Right ventricle myocardium inferior (tissue), 1 donor: Measurements from ENCODE around the gene GARRE1. TPM values are rescaled to one million over a fixed set of nuclear protein-coding genes. Genes with fewer than 3 reads are reported as not detected.
A peak's percentile ranks its signal among the peaks of the same experiment; 100 is the strongest.
"Not testable (repeated sequence)": the region's sequence is repeated elsewhere in the genome, so short reads cannot be mapped to it uniquely, and the experiment has no call there.

ENCODE experiments used
- ATAC-seq: fragments of 200-7000 bp; cut with Tn5 transposase; one replicate; pipeline ENCODE4 v1.9.1; 2020; ENCODE audit warnings: mild to moderate bottlenecking, moderate library complexity
- DNase-seq: peaks from one replicate; pipeline ENCODE4 v3.0.0; 2021; ENCODE audit errors: missing footprints
- intact Hi-C: fragments of 100-400 bp; cut with DNase I; formaldehyde crosslinking; loops from one replicate; pipeline ENCODE4 v1.11.0; 2022
- total RNA-seq: library from RNA; stranded (reverse); fragmentation: NEBNext Ultra II Directional; extraction: Animal tissue kit (Norgen Biotek cat#: 25700); gene quantifications from one replicate; pipeline ENCODE4 v1.2.1, GENCODE V29; 2021
- donor health status: DM: no; HTN: yes; CAD: no; lungs with severe emphysema.

Gene GARRE1
- total RNA-seq, 1 donor from 2014 or later, result 16.3 TPM

GRCh38 chr19:34229721-34230120 lies 24.6 kb upstream of the GARRE1 start:
- DNase-seq (no peak), ATAC-seq (no peak)
- intact Hi-C loops, result no loop called here

- ATAC-seq (no peak), DNase-seq (no peak)
Observed at GRCh38 chr19:34230820-34231219, 23.5 kb upstream of the GARRE1 start.

GRCh38 chr19:34231439-34231838 lies 22.9 kb upstream of the GARRE1 start:
- no peak for DNase-seq
- intact Hi-C loops, result no loop called here
- ATAC-seq, result no peak

More at GRCh38 chr19:34230820-34231219, 23.5 kb upstream of the GARRE1 start:
- intact Hi-C loops, result no loop called here

GRCh38 chr19:34232566-34233481 lies 21.5 kb upstream of the GARRE1 start:
- intact Hi-C loops, result no loop called here
- no peak for DNase-seq

GRCh38 chr19:34235425-34235940 lies 18.9 kb upstream of the GARRE1 start:
- ATAC-seq (no peak), DNase-seq (no peak)
- intact Hi-C loops, result no loop called here

More at GRCh38 chr19:34232566-34233481, 21.5 kb upstream of the GARRE1 start:
- ATAC-seq, result peak; percentile 49

- DNase-seq (no peak), ATAC-seq (no peak)
- intact Hi-C loops, result no loop called here
Observed at GRCh38 chr19:34236035-34236987, 18.0 kb upstream of the GARRE1 start.

- intact Hi-C loops, result no loop called here
- ATAC-seq, result no peak
- no peak for DNase-seq
Observed at GRCh38 chr19:34237283-34237682, 17.1 kb upstream of the GARRE1 start.

GRCh38 chr19:34237939-34238338 lies 16.4 kb upstream of the GARRE1 start:
- DNase-seq (no peak), ATAC-seq (no peak)
- intact Hi-C loops, result no loop called here

GRCh38 chr19:34241513-34242337 lies 12.6 kb upstream of the GARRE1 start:
- intact Hi-C loops, result no loop called here
- DNase-seq, result no peak
- ATAC-seq, result no peak

- DNase-seq, intact Hi-C loops: not testable (repeated sequence)
- ATAC-seq, result peak; percentile 68
Observed at GRCh38 chr19:34243138-34243875, 11.0 kb upstream of the GARRE1 start.

- intact Hi-C loops, result no loop called here
- ATAC-seq (peak; percentile 26), DNase-seq (no peak)
Observed at GRCh38 chr19:34243876-34244578, 10.3 kb upstream of the GARRE1 start.

- intact Hi-C loops, result no loop called here
- DNase-seq (no peak), ATAC-seq (no peak)
Observed at GRCh38 chr19:34244611-34245299, 9.6 kb upstream of the GARRE1 start.

- ATAC-seq (no peak), DNase-seq (no peak)
- intact Hi-C loops, result no loop called here
Observed at GRCh38 chr19:34246340-34246739, 8.0 kb upstream of the GARRE1 start.

GRCh38 chr19:34248941-34249340 lies 5.4 kb upstream of the GARRE1 start:
- DNase-seq (no peak), ATAC-seq (no peak)
- intact Hi-C loops, result no loop called here

GRCh38 chr19:34253167-34253566 lies 1.2 kb upstream of the GARRE1 start:
- ATAC-seq, intact Hi-C loops, DNase-seq: not testable (repeated sequence)

GRCh38 chr19:34253681-34254045 lies 691 bp upstream of the GARRE1 start:
- ATAC-seq, intact Hi-C loops, DNase-seq: not testable (repeated sequence)
